ENCODE measurements around the gene PLEKHG3. TPM values are rescaled to one million over a fixed set of nuclear protein-coding genes. Genes with fewer than 3 reads are reported as not detected.

Gene PLEKHG3
- total RNA-seq, 6 experiments from 2014 or later, result 6.0 to 11.7 (median 9.2) TPM

DNA sequence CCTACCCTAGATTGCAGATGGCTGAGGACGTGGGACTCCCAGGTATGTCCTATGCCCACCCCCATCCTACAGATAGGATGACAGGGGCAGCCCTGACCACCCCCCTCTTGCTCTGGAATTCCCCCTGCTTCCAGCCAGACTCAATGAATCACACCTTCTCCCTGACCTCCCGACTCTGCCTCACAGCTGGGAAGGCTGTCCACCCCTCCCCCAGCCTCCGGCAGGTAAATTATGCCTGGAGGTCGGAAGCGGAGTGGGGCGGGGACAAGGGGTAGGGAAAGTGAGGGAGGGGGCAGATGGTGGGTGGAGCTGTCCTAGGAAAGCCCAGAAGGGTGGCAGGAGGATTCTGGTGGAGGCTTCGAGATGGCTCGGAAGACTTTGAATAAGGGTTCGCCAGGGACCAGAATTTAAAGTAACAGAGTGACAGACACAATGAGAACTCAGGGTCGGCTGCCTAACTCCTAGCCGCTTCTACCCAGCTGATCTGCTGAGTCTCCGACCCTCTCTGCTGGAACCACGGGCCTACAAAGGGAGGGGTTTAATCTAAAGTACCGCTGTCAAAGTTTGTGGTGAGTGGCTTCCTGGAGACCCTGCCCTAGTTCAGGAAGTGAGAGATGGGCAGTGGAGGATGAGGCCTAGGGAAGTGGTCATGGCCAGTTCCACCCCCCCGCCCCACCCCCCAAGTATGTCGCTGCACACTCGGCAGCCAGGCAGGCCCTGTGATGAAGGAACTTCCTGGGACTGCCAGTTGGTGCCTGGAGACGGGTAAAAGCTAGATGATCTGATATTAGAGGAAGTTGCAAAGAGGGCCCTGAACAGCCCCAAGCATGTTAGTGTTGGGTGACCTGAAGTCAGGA is 4.2 kb downstream of the PLEKHG3 start:
- TF ChIP-seq, protein P1, sequence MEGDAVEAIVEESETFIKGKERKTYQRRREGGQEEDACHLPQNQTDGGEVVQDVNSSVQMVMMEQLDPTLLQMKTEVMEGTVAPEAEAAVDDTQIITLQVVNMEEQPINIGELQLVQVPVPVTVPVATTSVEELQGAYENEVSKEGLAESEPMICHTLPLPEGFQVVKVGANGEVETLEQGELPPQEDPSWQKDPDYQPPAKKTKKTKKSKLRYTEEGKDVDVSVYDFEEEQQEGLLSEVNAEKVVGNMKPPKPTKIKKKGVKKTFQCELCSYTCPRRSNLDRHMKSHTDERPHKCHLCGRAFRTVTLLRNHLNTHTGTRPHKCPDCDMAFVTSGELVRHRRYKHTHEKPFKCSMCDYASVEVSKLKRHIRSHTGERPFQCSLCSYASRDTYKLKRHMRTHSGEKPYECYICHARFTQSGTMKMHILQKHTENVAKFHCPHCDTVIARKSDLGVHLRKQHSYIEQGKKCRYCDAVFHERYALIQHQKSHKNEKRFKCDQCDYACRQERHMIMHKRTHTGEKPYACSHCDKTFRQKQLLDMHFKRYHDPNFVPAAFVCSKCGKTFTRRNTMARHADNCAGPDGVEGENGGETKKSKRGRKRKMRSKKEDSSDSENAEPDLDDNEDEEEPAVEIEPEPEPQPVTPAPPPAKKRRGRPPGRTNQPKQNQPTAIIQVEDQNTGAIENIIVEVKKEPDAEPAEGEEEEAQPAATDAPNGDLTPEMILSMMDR (IDR thresholded peaks at IDR 0.05), result no peak
- peaks cover 31% of the 10 kb centered on the region for H3K4me1 Mint-ChIP-seq (ENCODE audit: low read depth)
- H3K9me3 Mint-ChIP-seq, result peaks cover 11% of the 10 kb centered on the region
- no peak overlapping the region for H3K27ac Mint-ChIP-seq
- no peak overlapping the region for H3K4me3 Mint-ChIP-seq
- DNase-seq, result no peak
- peaks cover 17% of the 10 kb centered on the region for H3K36me3 Mint-ChIP-seq (ENCODE audit: low read depth)
- peaks cover 11% of the 10 kb centered on the region for H3K27me3 Mint-ChIP-seq (ENCODE audit: insufficient read depth)

DNA sequence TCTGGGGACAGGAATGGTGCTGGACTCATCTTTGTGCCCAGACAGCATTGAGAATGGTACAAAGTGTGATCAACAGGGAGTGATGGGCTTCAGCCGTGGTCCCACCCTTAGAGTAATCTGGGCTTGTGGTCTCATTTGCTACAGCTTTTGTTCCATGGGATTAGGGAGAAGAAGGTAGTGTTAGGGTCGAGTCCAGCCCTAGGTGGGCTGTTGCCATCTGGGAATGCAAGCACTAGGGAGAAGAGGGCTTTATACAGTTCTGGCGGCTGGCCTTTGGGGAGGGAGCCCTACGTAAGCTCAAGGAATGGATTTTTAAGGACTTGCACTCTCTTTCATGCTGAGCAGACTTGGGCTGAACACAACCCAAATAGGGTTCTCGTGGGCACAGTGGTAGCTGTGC is 4.9 kb downstream of the PLEKHG3 start:
- Mint-ChIP-seq H3K36me3 (ENCODE audit: low read depth) (peaks cover 24% of the 10 kb centered on the region), H3K9me3 (peaks cover 18% of the 10 kb centered on the region), H3K27ac (no peak overlapping the region), H3K4me3 (no peak overlapping the region), H3K4me1 (ENCODE audit: low read depth) (peaks cover 26% of the 10 kb centered on the region), H3K27me3 (ENCODE audit: insufficient read depth) (peaks cover 6% of the 10 kb centered on the region)
- no peak for DNase-seq
- TF ChIP-seq, protein P1 (IDR thresholded peaks at IDR 0.05), result no peak

DNA sequence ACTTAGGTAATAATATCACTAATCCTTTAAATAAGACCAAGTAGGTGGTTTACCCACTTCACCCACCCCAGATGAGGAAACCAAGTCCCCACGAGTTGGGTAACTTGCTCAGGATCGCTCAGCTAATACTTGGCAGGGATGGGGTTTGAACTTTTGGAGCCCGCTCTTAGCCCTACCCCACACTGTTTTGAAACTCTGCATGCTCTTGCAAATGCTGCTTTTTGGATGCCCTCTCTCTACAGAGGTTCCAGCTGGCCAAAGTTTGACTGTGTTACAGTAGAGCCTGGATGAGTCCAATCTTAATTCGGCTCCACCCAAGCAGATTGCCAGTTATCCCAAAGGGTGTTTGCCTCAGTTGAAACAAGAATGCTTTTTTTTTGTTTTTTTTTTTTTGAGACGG is 6.8 kb downstream of the PLEKHG3 start:
- DNase-seq, result no peak
- TF ChIP-seq, protein P1 (IDR thresholded peaks at IDR 0.05), result no peak
- no peak overlapping the region for H3K4me3 Mint-ChIP-seq
- H3K4me1 Mint-ChIP-seq (ENCODE audit: low read depth), result peaks cover 16% of the 10 kb centered on the region
- H3K36me3 Mint-ChIP-seq (ENCODE audit: low read depth), result peaks cover 35% of the 10 kb centered on the region
- no peak overlapping the region for H3K27ac Mint-ChIP-seq
- peaks cover 8% of the 10 kb centered on the region for H3K27me3 Mint-ChIP-seq (ENCODE audit: insufficient read depth)
- peaks cover 23% of the 10 kb centered on the region for H3K9me3 Mint-ChIP-seq

DNA sequence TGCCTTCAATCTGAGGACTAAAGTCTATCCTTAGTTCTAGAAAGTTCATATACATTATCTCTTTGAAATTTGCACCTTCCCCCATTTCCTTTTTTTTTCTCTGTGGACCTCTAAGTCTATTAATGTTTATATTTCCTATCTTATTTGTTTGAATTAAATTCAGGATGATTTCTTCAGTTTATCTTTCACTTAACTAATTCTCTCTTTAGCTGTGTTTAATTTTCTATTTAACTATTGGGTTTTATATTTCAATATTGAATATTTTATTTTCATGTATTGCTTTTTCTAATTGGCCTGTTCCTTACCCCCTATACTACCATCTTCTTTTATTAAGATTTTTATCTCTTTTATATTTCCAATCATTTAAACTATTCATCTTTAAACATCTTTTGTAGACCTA is 9.5 kb downstream of the PLEKHG3 start:
- Mint-ChIP-seq H3K27me3 (ENCODE audit: insufficient read depth) (peaks cover 10% of the 10 kb centered on the region), H3K4me1 (ENCODE audit: low read depth) (peaks cover 15% of the 10 kb centered on the region), H3K27ac (no peak overlapping the region), H3K9me3 (peaks cover 23% of the 10 kb centered on the region), H3K4me3 (no peak overlapping the region), H3K36me3 (ENCODE audit: low read depth) (peaks cover 35% of the 10 kb centered on the region)
- TF ChIP-seq, protein P1 (IDR thresholded peaks at IDR 0.05), result no peak
- no peak for DNase-seq

DNA sequence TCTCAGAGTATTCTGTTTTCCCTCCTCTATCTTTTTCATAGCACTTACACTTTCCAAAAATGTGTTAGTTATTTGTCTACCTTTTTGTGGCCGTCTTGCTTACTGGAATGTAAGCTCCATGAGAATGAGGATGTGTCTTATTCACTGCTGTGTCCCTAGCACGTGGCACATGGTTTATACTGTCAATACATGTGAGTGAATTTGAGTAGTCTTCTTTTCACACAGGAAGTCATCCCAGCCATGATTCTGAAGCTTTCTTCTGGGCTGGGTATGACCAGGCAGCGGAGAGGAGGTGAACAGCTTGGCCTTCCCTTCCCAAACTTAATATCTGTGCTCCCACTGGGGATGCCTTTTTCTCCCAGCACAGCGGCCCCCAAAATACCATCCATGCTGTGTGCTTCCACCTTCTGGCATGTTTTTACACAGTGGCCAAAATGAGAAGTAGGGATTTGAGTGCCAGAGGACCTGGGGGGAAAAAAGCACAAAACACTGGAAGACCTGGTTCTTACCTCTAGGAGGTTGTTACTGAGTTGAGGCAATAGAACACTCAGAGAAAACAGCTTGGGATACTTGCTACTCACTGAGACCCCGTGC is 10.3 kb downstream of the PLEKHG3 start:
- no peak for DNase-seq
- no peak overlapping the region for H3K27ac Mint-ChIP-seq
- peaks cover 23% of the 10 kb centered on the region for H3K9me3 Mint-ChIP-seq
- peaks cover 35% of the 10 kb centered on the region for H3K36me3 Mint-ChIP-seq (ENCODE audit: low read depth)
- TF ChIP-seq, protein P1 (IDR thresholded peaks at IDR 0.05), result no peak
- no peak overlapping the region for H3K4me3 Mint-ChIP-seq
- peaks cover 22% of the 10 kb centered on the region for H3K4me1 Mint-ChIP-seq (ENCODE audit: low read depth)
- H3K27me3 Mint-ChIP-seq (ENCODE audit: insufficient read depth), result peaks cover 6% of the 10 kb centered on the region
